ENCODE measurements around the gene MOSPD2.

GRCh38 chrX:14934423-14934822, 61.2 kb downstream of the MOSPD2 start:
- no peak for TF ChIP-seq CTCF (IDR thresholded peaks at IDR 0.05)
- no peak for TF ChIP-seq POLR2A (IDR thresholded peaks at IDR 0.05)
- TF ChIP-seq POLR2AphosphoS5 (IDR thresholded peaks at IDR 0.05; ENCODE audit: insufficient read depth in 1 of 2, low read depth in 1 of 2): no peak

Measured in vagina (tissue), 2 donors.